CD4-positive, alpha-beta T cell treated with Interleukin-4 for 1 hour (primary cell): ENCODE measurements around the gene RNASE11.
"Not testable (repeated sequence)": the region's sequence is repeated elsewhere in the genome, so short reads cannot be mapped to it uniquely, and the experiment has no call there.

ENCODE experiments used
- DNase-seq, 2 donors: peaks; one replicate each; pipeline ENCODE4 v3.0.0-alpha.2; 2020 to 2022

Gene RNASE11

DNA sequence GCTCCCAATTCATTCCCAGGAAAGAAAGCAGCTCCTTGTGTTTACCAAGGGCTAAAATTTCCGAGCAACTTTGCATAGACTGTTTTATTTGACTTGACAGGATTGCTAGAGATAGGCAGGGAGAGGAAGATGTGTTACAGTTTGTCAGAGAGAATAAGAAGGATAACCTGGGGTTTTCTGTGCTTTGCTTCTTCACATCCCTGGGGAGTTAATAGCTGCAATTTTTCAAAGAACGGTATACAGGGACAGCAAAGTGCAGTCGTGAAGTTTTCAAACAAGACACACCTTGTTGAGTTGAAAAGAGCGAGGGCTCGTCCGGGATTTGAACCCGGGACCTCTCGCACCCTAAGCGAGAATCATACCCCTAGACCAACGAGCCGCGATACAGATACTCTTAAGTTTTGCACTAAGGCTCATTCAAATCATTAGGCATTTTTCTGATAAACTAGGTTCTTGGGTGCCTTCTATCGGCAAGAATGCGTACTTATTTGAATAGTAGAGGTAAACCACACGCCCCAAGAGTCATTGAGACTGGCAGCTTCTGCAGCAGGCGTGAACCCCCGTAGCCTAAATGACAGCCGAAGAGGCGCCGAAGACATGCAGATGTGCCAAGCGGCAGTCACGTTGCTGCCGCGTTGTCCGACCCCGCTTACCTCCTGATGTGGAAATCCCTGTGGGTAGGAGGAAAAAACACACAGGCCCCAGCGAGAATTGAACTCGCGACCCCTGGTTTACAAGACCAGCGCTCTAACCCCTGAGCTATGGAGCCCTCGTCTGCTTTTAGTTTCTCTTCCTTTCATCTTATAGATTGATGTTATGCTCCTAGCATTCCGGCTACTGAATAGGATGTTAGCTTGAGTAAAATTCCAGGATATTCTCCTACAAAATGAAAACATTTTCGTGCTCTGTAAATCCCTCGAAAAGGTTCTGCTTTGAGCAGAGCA lies 25.6 kb upstream of the RNASE11 start:
- DNase-seq, result peak; percentile 90 to 93

DNA sequence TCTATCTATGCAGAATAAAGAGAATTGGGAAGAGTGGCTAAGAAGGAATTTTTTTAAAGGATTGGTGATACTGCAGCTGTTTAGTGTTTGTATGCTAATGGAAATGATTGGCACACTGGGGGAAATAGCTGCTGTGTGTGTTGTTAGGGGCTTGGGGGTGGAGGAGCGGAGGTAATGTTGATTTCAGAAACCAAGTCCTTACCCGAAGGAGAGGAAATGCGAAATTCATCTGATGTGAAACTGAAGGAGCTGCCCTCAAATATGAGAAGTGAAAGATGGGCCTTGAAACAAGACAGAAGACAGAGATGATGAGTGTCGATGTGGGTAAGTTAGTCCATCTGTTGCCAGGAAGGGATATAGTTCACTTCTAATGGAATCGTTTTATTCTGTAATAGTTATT lies 24.6 kb upstream of the RNASE11 start:
- DNase-seq, result no peak

GRCh38 chr14:20611277-20611676 lies 23.5 kb upstream of the RNASE11 start:
- DNase-seq, result no peak

DNA sequence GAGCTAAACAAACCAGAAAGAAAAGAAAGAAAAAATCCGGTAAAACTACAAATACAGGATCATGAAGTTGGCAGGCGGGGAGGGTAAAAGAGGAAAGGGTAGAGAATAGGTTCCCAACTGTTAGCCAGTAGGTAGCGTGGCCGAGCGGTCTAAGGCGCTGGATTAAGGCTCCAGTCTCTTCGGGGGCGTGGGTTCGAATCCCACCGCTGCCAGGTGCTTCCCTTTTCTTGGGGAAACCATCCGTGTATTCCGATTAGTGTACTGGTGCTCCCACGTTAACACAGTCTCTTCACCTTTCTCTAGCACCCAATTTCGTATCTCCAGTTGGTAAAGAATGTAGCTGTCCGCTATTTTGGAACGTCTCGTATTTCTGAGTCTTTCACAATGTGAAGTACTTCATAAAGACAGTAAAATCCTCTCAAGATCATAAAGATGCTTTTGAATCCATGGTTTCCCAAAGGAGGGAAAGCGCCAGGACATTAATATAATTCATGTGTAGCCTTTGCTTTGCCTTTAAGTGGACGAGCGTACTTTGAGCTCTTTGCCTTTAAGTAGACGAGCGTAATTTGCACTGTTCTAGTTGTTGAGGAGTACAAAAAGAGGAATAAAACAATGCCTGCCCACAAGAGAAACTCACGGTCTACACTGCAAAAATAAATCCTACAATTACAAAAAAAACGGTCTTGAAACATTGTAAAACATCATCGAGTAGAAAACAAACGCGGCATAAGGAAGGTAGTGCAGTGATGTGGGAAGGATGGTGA lies 22.4 kb upstream of the RNASE11 start:
- peak; percentile 83 to 85 for DNase-seq

- peak; percentile 78 to 88 for DNase-seq
These were observed 21.6 kb upstream of the RNASE11 start for GRCh38 chr14:20609215-20610001.

DNA sequence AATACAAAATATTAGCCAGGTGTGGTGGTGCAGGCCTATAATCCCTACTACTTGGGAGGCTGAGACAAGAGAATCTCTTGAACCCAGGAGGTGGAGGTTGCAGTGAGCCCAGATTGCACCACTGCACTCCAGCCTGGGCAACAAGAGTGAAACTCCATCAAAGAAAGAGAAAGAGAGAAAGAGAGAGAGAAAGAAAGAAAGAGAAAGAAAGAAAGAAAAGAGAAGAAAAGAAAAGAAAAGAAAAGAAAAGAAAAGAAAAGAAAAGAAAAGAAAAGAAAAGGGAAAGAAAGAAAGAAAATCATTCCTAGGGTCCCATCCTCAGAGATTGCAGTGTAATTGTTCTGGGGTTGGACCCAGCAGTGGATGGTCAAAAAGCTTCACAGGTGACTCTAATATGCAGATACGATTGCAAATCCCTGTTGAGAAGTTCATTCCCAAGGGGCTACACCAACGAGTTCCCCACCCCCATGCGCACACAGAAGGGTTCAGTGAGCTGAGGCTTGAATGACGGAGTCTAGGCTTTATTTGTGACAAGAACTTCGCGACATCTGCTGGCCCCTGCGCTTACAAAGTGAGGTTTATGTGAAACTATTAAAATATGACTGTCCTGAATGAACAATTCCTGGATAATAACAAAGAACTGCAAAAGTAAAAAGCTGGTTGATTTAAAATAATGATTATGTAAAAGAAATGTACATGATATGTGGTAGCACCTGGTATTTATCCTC lies 20.7 kb upstream of the RNASE11 start:
- DNase-seq, result no peak

- no peak for DNase-seq
These were observed 19.8 kb upstream of the RNASE11 start for GRCh38 chr14:20607617-20608016.

DNA sequence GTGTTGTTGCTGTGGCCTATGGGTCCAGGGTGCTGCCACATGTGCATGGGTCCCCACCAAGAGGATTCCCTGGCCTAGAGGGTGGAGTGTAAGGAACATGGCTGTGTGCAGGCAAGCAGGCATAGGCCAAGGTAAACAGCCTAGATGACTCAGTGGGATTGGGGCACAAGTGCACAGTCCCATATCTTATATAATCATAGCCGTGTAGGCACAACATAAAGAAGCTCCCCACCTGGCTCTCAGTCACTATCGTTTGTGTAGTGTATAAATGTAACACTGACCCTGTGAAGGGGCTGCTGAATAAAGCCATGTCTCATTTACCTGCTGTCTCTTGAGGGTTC lies 19.1 kb upstream of the RNASE11 start:
- DNase-seq, result no peak

- no peak for DNase-seq
These were observed 18.5 kb upstream of the RNASE11 start for GRCh38 chr14:20606190-20606901.

DNA sequence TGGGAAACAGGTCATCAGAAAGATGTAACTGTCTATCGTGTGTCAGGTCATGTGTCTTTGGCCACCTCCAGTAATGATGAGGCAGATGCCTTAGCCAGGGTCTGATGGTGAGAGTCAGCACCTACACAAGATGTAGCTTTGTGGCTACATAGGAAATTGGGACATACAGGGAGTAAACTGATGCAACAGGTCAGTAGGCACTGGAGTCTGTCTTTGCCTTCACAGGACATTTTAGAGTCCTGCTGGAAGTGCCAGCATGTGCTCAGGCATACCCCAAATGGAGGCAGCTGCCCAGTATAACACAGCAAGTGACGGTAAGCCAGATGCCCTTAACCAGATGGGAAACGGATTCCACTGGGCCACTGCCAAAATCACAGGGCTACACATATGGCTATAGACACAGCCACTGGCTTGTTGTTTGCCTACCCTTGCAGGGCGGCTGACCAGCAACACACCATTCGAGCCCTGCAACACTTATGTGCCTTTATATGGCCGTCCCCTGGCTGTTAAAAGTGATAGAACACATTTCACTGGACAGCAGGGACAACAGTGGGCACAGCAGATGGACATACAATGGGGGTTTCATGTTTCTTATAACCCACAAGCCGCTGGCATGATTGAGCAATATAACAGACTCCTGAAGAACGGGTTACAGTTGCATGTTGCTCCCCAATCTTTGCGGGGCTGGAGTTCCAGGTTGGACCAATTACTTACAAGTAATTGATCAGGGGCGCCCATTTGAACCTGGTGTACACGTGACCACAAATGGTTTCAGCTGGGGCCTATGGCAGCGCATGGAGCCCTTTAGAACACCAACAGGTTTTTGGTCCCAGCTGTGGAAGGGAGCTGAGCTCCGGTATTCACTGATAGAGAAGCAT lies 16.3 kb upstream of the RNASE11 start:
- no peak for DNase-seq

DNA sequence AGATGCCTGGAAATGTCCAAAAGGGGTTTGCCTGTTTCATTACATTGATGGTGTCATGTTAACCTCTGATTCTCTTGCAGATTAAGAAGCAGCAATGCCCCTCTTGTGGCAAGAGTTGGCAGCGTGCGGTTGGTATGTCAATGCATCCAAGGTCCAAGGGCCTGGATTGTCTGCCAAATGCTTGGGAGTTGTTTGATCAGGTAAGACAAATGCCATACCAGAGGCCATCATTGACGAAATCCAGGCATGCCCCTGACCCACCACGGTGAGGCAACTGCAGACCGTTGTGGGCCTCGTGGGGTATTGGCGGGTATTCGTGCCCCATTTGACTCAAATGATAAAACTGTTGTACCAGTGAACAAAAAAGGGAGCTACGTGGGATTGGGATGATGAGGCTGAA lies 14.8 kb upstream of the RNASE11 start:
- no peak for DNase-seq

DNA sequence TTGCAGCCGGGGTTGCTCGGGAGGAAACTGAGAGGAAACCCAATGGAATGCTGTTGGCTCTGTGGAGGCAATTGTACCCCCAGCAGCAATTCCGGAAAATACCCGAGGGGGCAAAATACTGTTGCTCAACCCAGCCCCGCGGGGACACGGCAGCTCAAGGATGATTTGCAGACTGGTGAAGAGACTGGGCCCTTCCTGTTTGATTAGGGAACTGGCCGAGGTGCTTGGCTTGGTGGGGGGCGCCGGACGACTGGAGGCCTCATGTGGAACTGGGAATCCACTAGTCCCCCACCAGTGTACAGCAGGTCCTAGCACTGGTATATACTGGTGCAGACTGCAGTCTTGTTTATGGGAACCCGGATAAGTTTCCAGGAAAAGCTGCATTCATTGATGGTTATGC lies 13.7 kb upstream of the RNASE11 start:
- no peak for DNase-seq

GRCh38 chr14:20597108-20597507 lies 9.3 kb upstream of the RNASE11 start:
- DNase-seq, result no peak

- not testable (repeated sequence) for DNase-seq
These were observed 7.9 kb upstream of the RNASE11 start for GRCh38 chr14:20595726-20596125.

GRCh38 chr14:20592574-20592973 lies 4.8 kb upstream of the RNASE11 start:
- no peak for DNase-seq

DNA sequence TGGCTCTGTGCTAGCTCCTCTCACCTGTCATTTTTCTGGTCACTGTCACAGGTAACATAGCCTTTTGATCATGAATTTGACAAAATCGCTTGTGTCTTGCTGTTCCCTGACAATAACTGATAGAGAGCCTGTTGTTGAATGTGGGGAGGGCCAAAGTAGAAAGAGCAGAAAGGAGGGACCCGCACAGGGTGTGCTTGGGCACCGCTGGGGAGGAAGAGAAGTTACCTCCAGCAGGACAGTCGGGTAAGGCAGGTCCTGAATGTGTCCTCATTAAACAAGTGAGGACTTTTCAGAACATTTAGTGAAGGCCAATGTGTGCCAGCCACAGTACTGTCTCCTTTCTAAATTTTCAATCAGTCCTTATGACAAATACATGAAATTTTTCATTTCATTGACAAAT lies 3.4 kb upstream of the RNASE11 start, which contains the start of gene RNASE12:
TSS of gene RNASE12 (minus strand) at position 142 of the 400 bp plus-strand sequence. CDS start 653 bp downstream, outside the sequence.
- no peak for DNase-seq

DNA sequence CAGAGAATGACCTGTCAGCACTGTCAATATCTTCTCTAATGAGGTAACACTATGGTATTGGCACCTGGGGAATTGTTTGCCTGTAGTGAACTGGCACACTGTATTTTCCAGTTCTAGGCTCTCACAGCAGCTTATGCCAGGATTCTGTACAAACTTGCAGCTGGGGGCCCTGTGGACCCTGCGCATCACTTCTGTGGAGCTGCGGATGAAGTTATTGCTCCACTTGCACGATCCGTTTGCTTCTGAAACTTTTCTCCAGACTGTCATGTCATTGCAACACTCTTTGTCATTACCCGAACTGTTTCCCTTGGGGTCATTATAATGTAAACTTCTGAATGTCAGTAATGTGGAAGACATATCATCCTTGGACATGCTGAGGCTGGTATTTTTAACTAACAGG lies 3.9 kb downstream of the RNASE11 start:
- DNase-seq, result no peak

DNA sequence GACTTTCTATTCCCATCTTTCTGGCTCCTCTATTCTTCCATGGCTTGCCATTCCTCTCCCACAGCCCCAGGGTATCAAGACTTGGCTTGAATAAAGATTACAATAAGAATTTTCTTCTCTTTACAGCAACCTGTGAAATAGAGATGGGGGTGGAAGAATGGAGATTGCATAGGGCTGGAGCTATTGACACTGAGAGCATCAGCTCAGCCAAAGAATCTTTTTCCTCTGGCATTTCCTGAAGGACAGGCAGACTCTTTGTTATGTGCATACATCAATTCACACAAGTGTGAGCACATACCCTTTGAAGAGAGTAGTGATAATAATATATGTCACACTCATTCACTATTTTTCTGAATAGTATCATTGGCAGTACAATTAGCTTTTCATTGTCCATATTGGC lies 4.7 kb downstream of the RNASE11 start:
- no peak for DNase-seq

DNA sequence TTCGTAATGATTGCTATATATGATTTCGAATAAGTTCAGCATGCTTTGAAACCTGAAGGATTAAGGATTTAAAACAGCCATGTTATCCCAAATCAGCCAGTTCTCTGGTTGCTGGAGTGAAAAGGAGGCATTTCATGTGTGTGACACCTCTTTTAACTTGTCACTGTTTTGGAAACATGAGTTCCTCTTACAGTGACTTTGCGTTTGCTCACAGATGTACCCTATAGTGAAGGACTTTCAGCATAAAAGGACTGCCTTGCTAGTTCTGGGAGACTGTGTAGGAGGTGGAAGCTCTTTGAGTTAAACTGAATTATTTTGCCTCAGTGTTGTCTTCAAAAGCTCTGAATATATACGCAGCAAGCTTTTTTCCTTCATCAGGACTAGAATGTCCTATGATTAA lies 7.6 kb downstream of the RNASE11 start:
- no peak for DNase-seq

DNA sequence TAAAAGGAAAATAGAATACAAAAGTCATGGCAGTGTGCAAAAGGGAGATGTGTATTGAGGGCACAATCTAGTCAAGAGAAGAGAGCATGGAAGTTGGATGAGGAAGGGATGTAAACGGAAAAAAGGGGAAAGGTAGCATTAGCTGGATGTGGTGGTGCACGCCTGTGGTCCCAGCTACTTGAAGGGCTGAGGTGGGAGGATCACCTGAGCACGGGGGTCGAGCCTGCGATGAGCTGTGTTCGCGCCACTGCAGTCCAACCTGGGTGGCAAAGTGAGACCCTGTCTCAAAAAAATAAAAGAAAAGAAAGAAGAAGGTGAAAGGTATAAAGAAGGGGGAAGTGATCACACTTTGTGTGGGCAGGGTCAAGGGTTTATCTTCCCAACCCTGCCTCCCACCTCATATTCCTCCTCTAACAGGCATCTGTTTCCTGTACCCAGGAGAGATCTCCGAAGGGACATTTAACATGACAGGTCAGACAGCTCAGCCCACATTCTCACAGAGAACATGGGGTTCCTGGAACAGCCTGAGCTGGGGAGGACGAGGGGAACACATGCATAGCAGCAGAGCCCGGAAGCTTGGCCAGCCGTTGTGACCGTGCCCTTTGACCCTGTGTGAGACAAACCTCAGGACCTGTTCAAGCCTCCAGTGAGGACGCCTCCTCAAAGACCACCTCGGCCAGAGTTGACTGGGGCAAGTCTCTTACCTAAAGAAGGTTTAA lies 8.9 kb downstream of the RNASE11 start:
- no peak for DNase-seq
